BJ (cell line): Measurements from ENCODE around the gene ANKRD13B. TPM values are rescaled to one million over a fixed set of nuclear protein-coding genes. Genes with fewer than 3 reads are reported as not detected.

Experiments used
- CTCF ChIA-PET: fragments of 350-600 bp; formaldehyde crosslinking; extraction: SDS; loops from one replicate; lab custom pipeline; 2021; ENCODE audit warnings: antibody characterized with exemption, inconsistent platforms; lab: Yijun Ruan, JAX
- POLR2A ChIA-PET: fragments of 300-600 bp; sonication (Branson Sonifier 250); formaldehyde crosslinking; extraction: SDS; loops from one replicate; lab custom pipeline; 2021; ENCODE audit warnings: antibody characterized with exemption; lab: Charles Lee
- DNase-seq: peaks from one replicate; pipeline ENCODE4 v3.0.0-alpha.2; 2011; ENCODE audit warnings: low read depth
- H3K27me3 ChIP-seq: 2 replicates; pipeline ENCODE4 v1.6.0; 2011; ENCODE audit warnings: low read length; ENCODE audit not compliant: control insufficient read depth, insufficient read depth
- H3K36me3 ChIP-seq: 2 replicates; pipeline ENCODE4 v1.5.1; 2011; ENCODE audit warnings: low read length; ENCODE audit not compliant: control insufficient read depth, insufficient read depth
- H3K4me3 ChIP-seq: 2 replicates; pipeline ENCODE4 v1.5.1; 2011; ENCODE audit warnings: low read depth, mild to moderate bottlenecking, control low read depth, low read length
- polyA plus RNA-seq: library from polyadenylated mRNA; depleted of rRNA; stranded (reverse); fragments of >200 nt; gene quantifications from 2 replicates; pipeline ENCODE4 v1.2.3, GENCODE V29; 2011
- TF ChIP-seq, protein P1 (sequence below): IDR thresholded peaks from 2 replicates; pipeline ENCODE4 v1.5.1; 2011; ENCODE audit warnings: low read depth, mild to moderate bottlenecking, control low read depth, inconsistent platforms, low read length, moderate library complexity; ENCODE audit not compliant: insufficient read depth

The ANKRD13B gene
- polyA plus RNA-seq, 1 experiment = 3.1 TPM

DNA sequence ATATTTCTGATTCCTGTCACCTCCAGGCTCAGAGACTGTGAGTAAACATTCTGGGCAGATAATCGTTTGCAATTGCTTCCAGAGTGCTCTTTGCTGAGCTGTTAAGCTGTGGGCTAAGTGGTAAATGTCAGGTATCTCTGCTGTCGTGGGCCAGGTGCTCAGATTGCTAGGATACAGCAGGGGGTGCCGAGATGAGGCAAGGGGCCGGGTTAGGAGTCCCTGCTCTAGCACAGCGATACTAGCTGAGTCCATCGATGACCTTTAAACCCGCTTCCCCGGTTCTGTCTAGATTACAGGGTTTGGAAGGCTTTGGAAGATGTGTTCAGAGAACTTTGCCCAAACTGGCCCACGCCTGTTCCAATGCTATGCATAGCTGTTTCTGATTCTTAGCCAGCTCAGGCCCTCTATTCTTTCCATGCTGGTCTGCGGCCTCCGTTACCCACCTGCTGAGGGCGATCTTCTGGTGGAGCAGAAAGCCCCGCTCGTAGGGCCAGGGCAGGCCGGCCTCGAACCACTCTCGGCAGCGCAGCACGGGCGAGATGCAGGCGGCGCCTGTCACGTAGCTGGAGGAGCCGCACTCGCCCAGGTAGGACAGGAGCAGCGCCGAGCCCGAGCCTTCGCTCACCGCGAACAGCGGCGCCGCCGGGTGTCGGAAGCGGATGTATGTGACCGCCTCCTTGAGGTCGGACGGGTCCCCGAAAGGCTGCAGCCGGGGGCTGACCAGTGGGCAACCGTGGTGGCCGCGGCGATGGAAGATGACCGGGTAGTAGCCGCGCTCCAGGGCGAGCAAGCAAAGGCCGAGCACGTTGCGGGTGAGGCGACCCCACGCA is 27.1 kb upstream of the ANKRD13B start:
- ChIA-PET POLR2A (no interaction called here), CTCF (interaction anchor here (0.9 to 4.7 kb wide), 7 partner anchors 10 to 442 kb away, joined by 3 to 30 read pairs (median 4); no protein-coding TSS in a partner anchor)
- TF ChIP-seq, protein P1, sequence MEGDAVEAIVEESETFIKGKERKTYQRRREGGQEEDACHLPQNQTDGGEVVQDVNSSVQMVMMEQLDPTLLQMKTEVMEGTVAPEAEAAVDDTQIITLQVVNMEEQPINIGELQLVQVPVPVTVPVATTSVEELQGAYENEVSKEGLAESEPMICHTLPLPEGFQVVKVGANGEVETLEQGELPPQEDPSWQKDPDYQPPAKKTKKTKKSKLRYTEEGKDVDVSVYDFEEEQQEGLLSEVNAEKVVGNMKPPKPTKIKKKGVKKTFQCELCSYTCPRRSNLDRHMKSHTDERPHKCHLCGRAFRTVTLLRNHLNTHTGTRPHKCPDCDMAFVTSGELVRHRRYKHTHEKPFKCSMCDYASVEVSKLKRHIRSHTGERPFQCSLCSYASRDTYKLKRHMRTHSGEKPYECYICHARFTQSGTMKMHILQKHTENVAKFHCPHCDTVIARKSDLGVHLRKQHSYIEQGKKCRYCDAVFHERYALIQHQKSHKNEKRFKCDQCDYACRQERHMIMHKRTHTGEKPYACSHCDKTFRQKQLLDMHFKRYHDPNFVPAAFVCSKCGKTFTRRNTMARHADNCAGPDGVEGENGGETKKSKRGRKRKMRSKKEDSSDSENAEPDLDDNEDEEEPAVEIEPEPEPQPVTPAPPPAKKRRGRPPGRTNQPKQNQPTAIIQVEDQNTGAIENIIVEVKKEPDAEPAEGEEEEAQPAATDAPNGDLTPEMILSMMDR = no peak
- Histone ChIP-seq H3K36me3 (peaks cover 4% of the 10 kb centered on the region), H3K27me3 (no peaks in the 10 kb centered on the region), H3K4me3 (peak overlapping the region; percentile 33)
- no peak for DNase-seq

DNA sequence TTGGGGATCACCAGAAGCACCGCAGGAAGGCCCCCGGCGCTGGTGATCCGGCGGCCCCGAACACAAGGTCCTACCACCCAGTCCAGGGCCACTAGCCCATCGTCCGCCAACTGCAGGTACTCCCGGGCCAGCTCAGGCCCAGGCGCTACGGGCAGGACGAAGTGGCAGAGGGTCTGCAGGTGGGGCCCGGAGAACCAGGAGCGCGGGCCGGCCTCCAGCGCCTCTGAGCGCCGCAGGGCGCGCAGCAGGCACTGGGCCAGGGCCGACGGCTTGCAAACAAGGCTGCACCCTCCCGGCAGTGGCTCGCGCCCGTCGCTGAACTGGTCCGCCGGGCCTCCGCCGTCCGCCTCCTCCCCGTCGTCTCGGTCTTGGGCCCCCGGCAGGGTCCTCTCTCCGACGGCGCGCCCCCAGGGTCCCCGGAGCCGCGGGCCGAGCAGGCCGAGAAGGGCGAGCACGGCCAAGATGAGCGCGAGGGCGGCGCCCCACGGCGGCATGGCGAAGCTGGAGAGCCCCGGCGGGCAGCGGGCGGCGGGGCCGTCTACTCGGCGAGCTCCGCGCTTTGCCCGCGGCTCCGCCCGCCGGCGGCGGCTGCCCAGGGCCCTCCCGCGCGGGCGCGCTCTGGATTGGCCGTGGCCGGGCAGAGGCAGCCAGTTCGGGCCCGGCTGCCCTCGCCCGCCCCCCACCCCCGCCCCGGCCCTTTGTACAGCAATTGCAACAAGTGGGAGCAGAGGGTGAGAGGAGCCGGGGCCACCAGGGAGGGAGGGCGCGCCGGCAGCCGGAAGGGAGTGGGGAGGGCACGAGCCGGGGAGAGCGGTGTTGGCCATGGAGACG is 26.2 kb upstream of the ANKRD13B start, which contains the start of gene ABHD15:
Gene ABHD15, minus strand, starts transcription at position 565 of the 831 bp plus-strand sequence. Its CDS starts 71 bp downstream, at position 494.
- CTCF ChIA-PET = interaction anchor here (0.9 to 4.7 kb wide), 7 partner anchors 11 to 443 kb away, joined by 3 to 30 read pairs (median 11); no protein-coding TSS in a partner anchor
- TF ChIP-seq, protein P1 = no peak
- peak within 1 kb of the TSS; percentile 49 for H3K4me3 ChIP-seq
- no peak for DNase-seq
- POLR2A ChIA-PET = interaction anchor here (0.6 kb wide), 1 partner anchor 195 kb away, joined by 4 read pairs; no protein-coding TSS in a partner anchor
- H3K27me3 ChIP-seq = no peaks in the 10 kb centered on the region
- H3K36me3 ChIP-seq = peaks cover 4% of the 10 kb centered on the region

DNA sequence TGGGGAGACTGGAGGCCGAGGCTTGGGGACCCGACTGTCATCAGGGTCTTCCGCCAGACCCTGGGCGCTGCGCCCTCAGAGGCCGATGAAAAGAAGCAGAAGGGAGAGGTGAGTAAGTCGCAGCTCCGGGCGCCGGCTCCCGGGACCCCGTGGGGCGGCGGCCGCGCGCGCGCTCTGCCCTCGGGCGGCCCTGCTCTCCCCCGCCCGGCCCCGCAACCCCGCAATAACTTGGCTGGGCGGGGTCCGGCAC is 25.7 kb upstream of the ANKRD13B start:
- CTCF ChIA-PET = interaction anchor here (1.0 to 4.7 kb wide), 5 partner anchors 11 to 197 kb away, joined by 3 to 30 read pairs (median 13); no protein-coding TSS in a partner anchor

DNA sequence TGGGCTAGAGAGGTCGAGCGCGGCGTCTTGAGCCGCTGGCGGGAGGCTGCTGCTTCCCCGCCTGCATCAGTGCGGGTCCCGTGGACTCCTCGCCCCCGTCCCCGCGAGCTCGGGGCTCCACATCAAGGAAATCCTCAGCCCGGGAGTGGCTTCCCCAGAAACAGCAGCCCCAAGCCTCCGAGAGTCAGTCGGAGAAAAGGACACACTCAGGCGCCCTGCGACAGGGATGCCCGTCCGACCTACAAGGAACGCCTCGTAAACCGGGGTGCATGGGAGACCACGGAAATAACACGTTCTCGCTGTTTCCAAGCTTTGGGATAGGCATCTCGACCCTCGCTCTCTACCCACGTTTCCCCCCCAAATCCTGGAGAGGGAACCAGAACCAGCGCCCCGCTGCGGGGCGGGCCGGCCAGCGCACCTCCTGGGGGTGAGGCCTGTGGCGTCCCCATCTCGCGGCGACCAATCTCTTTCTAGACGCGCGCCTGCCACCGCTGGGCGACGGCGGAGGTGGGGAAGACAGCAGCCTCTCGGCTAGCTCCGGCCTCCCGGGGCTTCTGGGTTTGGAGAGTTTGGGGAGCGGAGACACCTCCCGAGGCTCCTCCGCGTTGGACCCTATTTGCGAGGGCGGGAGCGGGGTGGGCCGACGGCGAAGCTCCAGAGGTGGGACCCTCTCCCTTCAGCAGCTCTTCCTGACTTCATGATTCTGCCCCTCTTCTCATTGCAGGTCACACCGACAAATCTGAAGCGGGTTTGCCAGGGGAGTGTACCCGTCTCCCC is 25.2 kb upstream of the ANKRD13B start:
- TF ChIP-seq, protein P1 = peak; percentile 53
- peak overlapping the region; percentile 49 for H3K4me3 ChIP-seq
- H3K27me3 ChIP-seq = no peaks in the 10 kb centered on the region
- DNase-seq = no peak
- ChIA-PET POLR2A (no interaction called here), CTCF (interaction anchor here (0.7 to 4.7 kb wide), 8 partner anchors 9 to 198 kb away, joined by 3 to 30 read pairs (median 7); no protein-coding TSS in a partner anchor)
- H3K36me3 ChIP-seq = peaks cover under 1% of the 10 kb centered on the region

More for the DNA sequence above, 25.7 kb upstream of the ANKRD13B start:
- Histone ChIP-seq H3K36me3 (peaks cover 3% of the 10 kb centered on the region), H3K4me3 (peak overlapping the region; percentile 49), H3K27me3 (no peaks in the 10 kb centered on the region)
- no peak for DNase-seq
- POLR2A ChIA-PET = no interaction called here
- TF ChIP-seq, protein P1 = no peak
